ENCODE results near the gene CNTLN. TPM values are rescaled to one million over a fixed set of nuclear protein-coding genes. Genes with fewer than 3 reads are reported as not detected.

CNTLN gene
- total RNA-seq, 1 experiment from 2014 or later = 15.0 TPM

GRCh38 chr9:17159469-17159868 lies 24.6 kb downstream of the CNTLN start:
- peak overlapping the region in 2 of 3 experiments; percentile 12 to 23; a peak in 2 of 7 replicates for H3K27ac Mint-ChIP-seq

More at GRCh38 chr9:17159469-17159868, 24.6 kb downstream of the CNTLN start:
- Histone ChIP-seq H2BK15ac (ENCODE audit: low read depth, low read length) (no peak overlapping the region), H4K8ac (replicated peaks; ENCODE audit: insufficient read length, low read depth, low read length) (no peak overlapping the region), H4K91ac (ENCODE audit: insufficient read length, low read depth, low read length) (no peak overlapping the region), H3K4me2 (ENCODE audit: insufficient read depth, insufficient read length, low read length) (no peak overlapping the region), H3K56ac (ENCODE audit: insufficient read length, low read depth, low read length) (no peak overlapping the region), H3K9ac (ENCODE audit: extremely low read depth, insufficient read length, low read length) (no peak overlapping the region), H2BK120ac (ENCODE audit: low read depth, low read length, poor library complexity, severe bottlenecking) (no peak overlapping the region), H3K4me1 (ENCODE audit: insufficient read depth, low read length) (no peaks in the 10 kb centered on the region), H2BK20ac (ENCODE audit: low read depth, low read length, poor library complexity, severe bottlenecking) (no peak overlapping the region), H3K27ac (ENCODE audit: insufficient read length, low read depth, low read length) (no peak overlapping the region), H3T11ph (ENCODE audit: low read length) (no peak overlapping the region), H3K4ac (ENCODE audit: low read depth, low read length) (no peak overlapping the region), H3K27me3 (ENCODE audit: insufficient read depth, low read length) (no peaks in the 10 kb centered on the region), H3K79me2 (ENCODE audit: insufficient read depth, low read length) (no peaks in the 10 kb centered on the region), H2BK12ac (ENCODE audit: insufficient read length, low read depth, low read length) (no peak overlapping the region), H3K23me2 (ENCODE audit: insufficient read length, low read depth, low read length, poor library complexity, severe bottlenecking) (no peaks in the 10 kb centered on the region), H3K23ac (ENCODE audit: insufficient read length, low read depth, low read length) (no peak overlapping the region), H2BK5ac (ENCODE audit: insufficient read length, low read length) (no peak overlapping the region), H2AK5ac (ENCODE audit: insufficient read length, low read length) (no peak overlapping the region), H4K20me1 (ENCODE audit: control insufficient read depth, insufficient read depth, insufficient read length) (no peaks in the 10 kb centered on the region), H3K18ac (ENCODE audit: insufficient read length, low read depth, low read length) (no peak overlapping the region), H4K5ac (ENCODE audit: insufficient read length, low read depth, low read length) (no peak overlapping the region), H2AFZ (ENCODE audit: low read length) (no peak overlapping the region), H3K9me3 (ENCODE audit: control insufficient read depth, low read depth, low read length) (no peaks in the 10 kb centered on the region), H3K79me1 (ENCODE audit: insufficient read depth, low read depth, low read length, poor library complexity, severe bottlenecking) (no peaks in the 10 kb centered on the region), H3K14ac (ENCODE audit: insufficient read depth, low read length) (no peak overlapping the region)
- H3K9me3 Mint-ChIP-seq = peaks cover 3 to 5% of the 10 kb centered on the region in 2 experiments; a peak in 4 of 5 replicates
- peaks cover 20 to 29% (median 20%) of the 10 kb centered on the region in 3 experiments for H3K36me3 Mint-ChIP-seq (ENCODE audit: insufficient read depth in 1 of 3, low read depth in 3 of 3)
- no peaks in the 10 kb centered on the region for H3K27me3 Mint-ChIP-seq (ENCODE audit: low read depth)
- H3K4me1 Mint-ChIP-seq = peaks cover 20 to 21% of the 10 kb centered on the region in 2 experiments
- peak; percentile 26 for DNase-seq
- no peak for TF ChIP-seq CTCF (conservative IDR thresholded peaks at IDR 0.05)
- no CpG with 5 or more reads among the region's 4 CpGs for WGBS (ENCODE audit: extremely low coverage, insufficient read length, low lambda C conversion rate)
- no peak overlapping the region for H3K4me3 Mint-ChIP-seq
